Measurements from ENCODE around the gene NRIP3. TPM values are rescaled to one million over a fixed set of nuclear protein-coding genes. Genes with fewer than 3 reads are reported as not detected.

Gene NRIP3
- total and polyA plus RNA-seq, 2 of the 13 experiments (the other 11 are each of a cell fraction or from before 2014, with no cell fraction given), result 0.04 to 0.07 TPM

DNA sequence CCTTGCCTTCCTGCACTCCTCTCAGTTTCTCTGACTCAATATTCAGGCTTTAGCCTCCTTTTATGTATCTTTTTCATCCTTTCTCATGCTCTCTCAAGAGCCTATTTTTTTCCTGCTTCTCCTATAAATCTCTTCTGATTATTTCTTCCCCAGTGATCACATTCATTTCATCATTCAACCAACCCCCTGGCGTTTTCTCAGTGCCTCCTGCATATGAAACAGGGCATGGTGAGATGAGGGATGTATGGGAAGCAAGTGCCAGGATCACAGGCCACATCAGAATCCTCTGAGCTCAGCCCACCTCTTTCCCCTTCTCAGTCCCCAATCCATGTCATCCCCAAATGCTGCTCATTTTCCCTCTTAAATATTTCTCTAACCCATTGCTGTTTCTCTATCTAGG is 38.7 kb upstream of the NRIP3 start (continued):
- TF ChIP-seq, protein P1, sequence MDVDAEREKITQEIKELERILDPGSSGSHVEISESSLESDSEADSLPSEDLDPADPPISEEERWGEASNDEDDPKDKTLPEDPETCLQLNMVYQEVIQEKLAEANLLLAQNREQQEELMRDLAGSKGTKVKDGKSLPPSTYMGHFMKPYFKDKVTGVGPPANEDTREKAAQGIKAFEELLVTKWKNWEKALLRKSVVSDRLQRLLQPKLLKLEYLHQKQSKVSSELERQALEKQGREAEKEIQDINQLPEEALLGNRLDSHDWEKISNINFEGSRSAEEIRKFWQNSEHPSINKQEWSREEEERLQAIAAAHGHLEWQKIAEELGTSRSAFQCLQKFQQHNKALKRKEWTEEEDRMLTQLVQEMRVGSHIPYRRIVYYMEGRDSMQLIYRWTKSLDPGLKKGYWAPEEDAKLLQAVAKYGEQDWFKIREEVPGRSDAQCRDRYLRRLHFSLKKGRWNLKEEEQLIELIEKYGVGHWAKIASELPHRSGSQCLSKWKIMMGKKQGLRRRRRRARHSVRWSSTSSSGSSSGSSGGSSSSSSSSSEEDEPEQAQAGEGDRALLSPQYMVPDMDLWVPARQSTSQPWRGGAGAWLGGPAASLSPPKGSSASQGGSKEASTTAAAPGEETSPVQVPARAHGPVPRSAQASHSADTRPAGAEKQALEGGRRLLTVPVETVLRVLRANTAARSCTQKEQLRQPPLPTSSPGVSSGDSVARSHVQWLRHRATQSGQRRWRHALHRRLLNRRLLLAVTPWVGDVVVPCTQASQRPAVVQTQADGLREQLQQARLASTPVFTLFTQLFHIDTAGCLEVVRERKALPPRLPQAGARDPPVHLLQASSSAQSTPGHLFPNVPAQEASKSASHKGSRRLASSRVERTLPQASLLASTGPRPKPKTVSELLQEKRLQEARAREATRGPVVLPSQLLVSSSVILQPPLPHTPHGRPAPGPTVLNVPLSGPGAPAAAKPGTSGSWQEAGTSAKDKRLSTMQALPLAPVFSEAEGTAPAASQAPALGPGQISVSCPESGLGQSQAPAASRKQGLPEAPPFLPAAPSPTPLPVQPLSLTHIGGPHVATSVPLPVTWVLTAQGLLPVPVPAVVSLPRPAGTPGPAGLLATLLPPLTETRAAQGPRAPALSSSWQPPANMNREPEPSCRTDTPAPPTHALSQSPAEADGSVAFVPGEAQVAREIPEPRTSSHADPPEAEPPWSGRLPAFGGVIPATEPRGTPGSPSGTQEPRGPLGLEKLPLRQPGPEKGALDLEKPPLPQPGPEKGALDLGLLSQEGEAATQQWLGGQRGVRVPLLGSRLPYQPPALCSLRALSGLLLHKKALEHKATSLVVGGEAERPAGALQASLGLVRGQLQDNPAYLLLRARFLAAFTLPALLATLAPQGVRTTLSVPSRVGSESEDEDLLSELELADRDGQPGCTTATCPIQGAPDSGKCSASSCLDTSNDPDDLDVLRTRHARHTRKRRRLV (CRISPR knock-in tag; IDR thresholded peaks at IDR 0.05), result no peak

DNA sequence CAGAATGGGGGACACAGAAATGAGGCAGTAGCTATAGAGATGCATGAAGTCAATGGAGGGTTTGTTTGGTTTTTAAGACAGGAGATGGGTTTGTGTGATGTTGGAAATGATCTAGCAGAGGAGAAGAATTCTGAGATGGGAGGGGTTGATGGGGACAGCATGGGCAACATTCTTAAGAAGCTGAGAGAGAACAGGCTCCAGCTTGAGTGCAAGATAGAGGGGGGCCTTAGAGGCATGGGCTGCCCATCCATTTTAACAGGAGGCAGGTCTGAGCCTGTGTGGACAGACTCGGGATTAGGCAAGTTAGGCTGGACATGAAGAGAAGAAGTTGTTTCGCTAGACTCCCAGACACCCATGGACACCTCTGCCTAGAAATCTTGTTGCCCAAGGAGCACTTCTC is 37.9 kb upstream of the NRIP3 start:
- Histone ChIP-seq H3K4me3 (replicated peaks in 1 of 3; ENCODE audit: insufficient read depth in 1 of 3, low read depth in 2 of 3, low read length in 3 of 3) (no peak overlapping the region), H3K36me3 (replicated peaks in 1 of 2; ENCODE audit: control insufficient read depth in 1 of 2, insufficient read depth in 2 of 2, low read length in 2 of 2) (no peaks in the 10 kb centered on the region), H3K9me3 (ENCODE audit: low read length) (no peaks in the 10 kb centered on the region), H3K79me2 (ENCODE audit: insufficient read depth, low read length) (no peaks in the 10 kb centered on the region), H3K9ac (ENCODE audit: insufficient read depth, low read depth, low read length) (no peak overlapping the region), H3K4me1 (ENCODE audit: insufficient read depth, low read length) (no peaks in the 10 kb centered on the region), H3K4me2 (ENCODE audit: low read depth, low read length) (no peak overlapping the region), H3K27ac (ENCODE audit: extremely low read length, insufficient read depth, low read length) (no peak overlapping the region), H2AFZ (ENCODE audit: low read length) (no peak overlapping the region), H4K20me1 (ENCODE audit: insufficient read depth, low read length) (no peaks in the 10 kb centered on the region), H3K27me3 (ENCODE audit: control insufficient read depth in 1 of 2, insufficient read depth in 2 of 2, low read length in 2 of 2) (peaks cover 2 to 32% of the 10 kb centered on the region in 2 experiments; a peak in 4 of 5 replicates)
- ATAC-seq, result no peak
- POLR2A ChIA-PET, result no interaction called here
- TF ChIP-seq ZNF350 (CRISPR knock-in tag; IDR thresholded peaks at IDR 0.05; ENCODE audit: borderline replicate concordance, low read depth), result no peak
- TF ChIP-seq SP5 (CRISPR knock-in tag; IDR thresholded peaks at IDR 0.05; ENCODE audit: borderline replicate concordance, low read depth), result no peak
- TF ChIP-seq SMYD3 (CRISPR knock-in tag; IDR thresholded peaks at IDR 0.05), result no peak
- no peak for TF ChIP-seq NAIF1 (CRISPR knock-in tag; IDR thresholded peaks at IDR 0.05; ENCODE audit: borderline replicate concordance)
- no peak for TF ChIP-seq RFXAP (CRISPR knock-in tag; IDR thresholded peaks at IDR 0.05; ENCODE audit: borderline replicate concordance)
- no peak for TF ChIP-seq NR2F6 (IDR thresholded peaks at IDR 0.05)
- TF ChIP-seq NR2F6 (CRISPR knock-in tag; IDR thresholded peaks at IDR 0.05), result no peak
- no peak for TF ChIP-seq MYNN (CRISPR knock-in tag; IDR thresholded peaks at IDR 0.05; ENCODE audit: low read depth)
- TF ChIP-seq ZNF550 (CRISPR knock-in tag; IDR thresholded peaks at IDR 0.05; ENCODE audit: borderline replicate concordance), result no peak
- TF ChIP-seq TEAD2 (CRISPR knock-in tag; IDR thresholded peaks at IDR 0.05), result no peak
- no peak for DNase-seq (ENCODE audit: low spot score)
- intact Hi-C loops (cut with micrococcal nuclease; ENCODE audit: unreplicated experiment) (no loop called here), in situ Hi-C loops (cut with HindIII; ENCODE audit: extremely low pct_ligation_motif_present, low pct_unique_long_range_greater_than_20kb) (no loop called here)
- BruUV-seq (replicated peaks), result no TSS peak
- WGBS (ENCODE audit: low lambda C conversion rate), result 0% methylated on average over 2 of the region's 2 CpGs
- CTCF ChIA-PET (ENCODE audit: low intra/inter-chr PET ratio, low total read pairs), result no interaction called here
- no peak for FAIRE-seq
